ENCODE measurements around the gene SLF2.

DNA sequence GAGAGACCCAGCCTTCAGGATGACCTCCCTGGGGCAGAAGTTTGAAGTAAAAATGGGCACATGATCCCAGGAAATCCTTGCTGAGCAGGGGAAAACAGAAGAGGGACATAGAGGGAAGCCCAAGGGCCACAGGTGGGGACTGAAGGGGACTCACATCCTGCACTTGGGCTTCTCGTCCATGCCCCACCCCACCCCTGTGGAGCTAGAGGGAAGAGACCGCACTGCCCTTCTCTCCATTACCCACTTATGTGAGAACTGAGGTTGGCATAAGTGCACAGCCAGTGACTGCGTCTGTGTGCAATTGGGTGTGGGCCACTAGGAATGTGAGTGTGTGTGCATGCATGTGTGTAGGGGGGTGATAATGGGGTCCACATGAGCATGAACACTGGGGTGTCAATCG, 43.4 kb upstream of the SLF2 start:
- no peak for TF ChIP-seq ZC3H10 (CRISPR knock-in tag; IDR thresholded peaks at IDR 0.05)
- TF ChIP-seq, protein P1, sequence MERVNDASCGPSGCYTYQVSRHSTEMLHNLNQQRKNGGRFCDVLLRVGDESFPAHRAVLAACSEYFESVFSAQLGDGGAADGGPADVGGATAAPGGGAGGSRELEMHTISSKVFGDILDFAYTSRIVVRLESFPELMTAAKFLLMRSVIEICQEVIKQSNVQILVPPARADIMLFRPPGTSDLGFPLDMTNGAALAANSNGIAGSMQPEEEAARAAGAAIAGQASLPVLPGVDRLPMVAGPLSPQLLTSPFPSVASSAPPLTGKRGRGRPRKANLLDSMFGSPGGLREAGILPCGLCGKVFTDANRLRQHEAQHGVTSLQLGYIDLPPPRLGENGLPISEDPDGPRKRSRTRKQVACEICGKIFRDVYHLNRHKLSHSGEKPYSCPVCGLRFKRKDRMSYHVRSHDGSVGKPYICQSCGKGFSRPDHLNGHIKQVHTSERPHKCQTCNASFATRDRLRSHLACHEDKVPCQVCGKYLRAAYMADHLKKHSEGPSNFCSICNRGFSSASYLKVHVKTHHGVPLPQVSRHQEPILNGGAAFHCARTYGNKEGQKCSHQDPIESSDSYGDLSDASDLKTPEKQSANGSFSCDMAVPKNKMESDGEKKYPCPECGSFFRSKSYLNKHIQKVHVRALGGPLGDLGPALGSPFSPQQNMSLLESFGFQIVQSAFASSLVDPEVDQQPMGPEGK (CRISPR knock-in tag; IDR thresholded peaks at IDR 0.05; ENCODE audit: borderline replicate concordance): no peak
- no peak for TF ChIP-seq ZFP3 (CRISPR knock-in tag; IDR thresholded peaks at IDR 0.05)
- no peak for TF ChIP-seq RARB (CRISPR knock-in tag; IDR thresholded peaks at IDR 0.05)
- TF ChIP-seq CSDC2 (CRISPR knock-in tag; IDR thresholded peaks at IDR 0.05): no peak
- no peak for TF ChIP-seq ZNF70 (CRISPR knock-in tag; IDR thresholded peaks at IDR 0.05)
- TF ChIP-seq GLIS3 (CRISPR knock-in tag; IDR thresholded peaks at IDR 0.05): no peak
